ENCODE results near the gene BAZ2B. TPM values are rescaled to one million over a fixed set of nuclear protein-coding genes. Genes with fewer than 3 reads are reported as not detected.

BAZ2B gene
- total RNA-seq, 4 donors from 2014 or later: 104 to 301 (median 157) TPM

- Histone ChIP-seq H3K27me3 (no peaks in the 10 kb centered on the region), H3K27ac (no peak overlapping the region), H3K4me1 (no peaks in the 10 kb centered on the region), H3K36me3 (no peaks in the 10 kb centered on the region), H3K9me3 (no peaks in the 10 kb centered on the region), H3K4me3 (no peak overlapping the region)
- no peak for DNase-seq
- TF ChIP-seq CTCF (IDR thresholded peaks at IDR 0.05): no peak
- TF ChIP-seq POLR2A (IDR thresholded peaks at IDR 0.05): no peak
These were observed 315.8 kb downstream of the BAZ2B start for GRCh38 chr2:159300586-159300985.

- Histone ChIP-seq H3K27me3 (no peaks in the 10 kb centered on the region), H3K4me1 (no peaks in the 10 kb centered on the region), H3K4me3 (no peak overlapping the region), H3K27ac (no peak overlapping the region), H3K9me3 (no peaks in the 10 kb centered on the region), H3K36me3 (no peaks in the 10 kb centered on the region)
- no peak for TF ChIP-seq CTCF (IDR thresholded peaks at IDR 0.05)
- no peak for TF ChIP-seq POLR2A (IDR thresholded peaks at IDR 0.05)
- no peak for DNase-seq
These were observed 317.4 kb downstream of the BAZ2B start for GRCh38 chr2:159298967-159299366.

- Histone ChIP-seq H3K4me1 (no peaks in the 10 kb centered on the region), H3K9me3 (no peaks in the 10 kb centered on the region), H3K36me3 (no peaks in the 10 kb centered on the region), H3K4me3 (no peak overlapping the region), H3K27me3 (no peaks in the 10 kb centered on the region), H3K27ac (no peak overlapping the region)
- no peak for TF ChIP-seq CTCF (IDR thresholded peaks at IDR 0.05)
- no peak for TF ChIP-seq POLR2A (IDR thresholded peaks at IDR 0.05)
- no peak for DNase-seq
These were observed 319.2 kb downstream of the BAZ2B start for GRCh38 chr2:159297042-159297707.

GRCh38 chr2:159292157-159292556 is 324.2 kb downstream of the BAZ2B start:
- H3K27me3 ChIP-seq: no peaks in the 10 kb centered on the region
- peaks cover 0 to 6% (median 0%) of the 10 kb centered on the region in 4 donors for H3K4me1 ChIP-seq
- H3K9me3 ChIP-seq: no peaks in the 10 kb centered on the region
- TF ChIP-seq POLR2A (IDR thresholded peaks at IDR 0.05): no peak
- no peak for TF ChIP-seq CTCF (IDR thresholded peaks at IDR 0.05)
- DNase-seq: no peak
- no peak overlapping the region for H3K4me3 ChIP-seq
- no peak overlapping the region for H3K27ac ChIP-seq
- no peaks in the 10 kb centered on the region for H3K36me3 ChIP-seq

- H3K4me1 ChIP-seq: peaks cover 0 to 11% (median 4%) of the 10 kb centered on the region in 4 donors
- no peaks in the 10 kb centered on the region for H3K36me3 ChIP-seq
- no peak overlapping the region for H3K4me3 ChIP-seq
- H3K9me3 ChIP-seq: no peaks in the 10 kb centered on the region
- DNase-seq: no peak
- no peak for TF ChIP-seq CTCF (IDR thresholded peaks at IDR 0.05)
- no peak for TF ChIP-seq POLR2A (IDR thresholded peaks at IDR 0.05)
- H3K27me3 ChIP-seq: no peaks in the 10 kb centered on the region
- H3K27ac ChIP-seq: no peak overlapping the region
These were observed 325.9 kb downstream of the BAZ2B start for GRCh38 chr2:159290289-159290907.
